GOT3 (cell line): ENCODE data around the gene R3HDM2.

Source experiments
- DNase-seq: peaks from one replicate; lab custom pipeline; 2025; ENCODE audit warnings: mixed read lengths; lab: John Stamatoyannopoulos, UW

R3HDM2 gene

DNA sequence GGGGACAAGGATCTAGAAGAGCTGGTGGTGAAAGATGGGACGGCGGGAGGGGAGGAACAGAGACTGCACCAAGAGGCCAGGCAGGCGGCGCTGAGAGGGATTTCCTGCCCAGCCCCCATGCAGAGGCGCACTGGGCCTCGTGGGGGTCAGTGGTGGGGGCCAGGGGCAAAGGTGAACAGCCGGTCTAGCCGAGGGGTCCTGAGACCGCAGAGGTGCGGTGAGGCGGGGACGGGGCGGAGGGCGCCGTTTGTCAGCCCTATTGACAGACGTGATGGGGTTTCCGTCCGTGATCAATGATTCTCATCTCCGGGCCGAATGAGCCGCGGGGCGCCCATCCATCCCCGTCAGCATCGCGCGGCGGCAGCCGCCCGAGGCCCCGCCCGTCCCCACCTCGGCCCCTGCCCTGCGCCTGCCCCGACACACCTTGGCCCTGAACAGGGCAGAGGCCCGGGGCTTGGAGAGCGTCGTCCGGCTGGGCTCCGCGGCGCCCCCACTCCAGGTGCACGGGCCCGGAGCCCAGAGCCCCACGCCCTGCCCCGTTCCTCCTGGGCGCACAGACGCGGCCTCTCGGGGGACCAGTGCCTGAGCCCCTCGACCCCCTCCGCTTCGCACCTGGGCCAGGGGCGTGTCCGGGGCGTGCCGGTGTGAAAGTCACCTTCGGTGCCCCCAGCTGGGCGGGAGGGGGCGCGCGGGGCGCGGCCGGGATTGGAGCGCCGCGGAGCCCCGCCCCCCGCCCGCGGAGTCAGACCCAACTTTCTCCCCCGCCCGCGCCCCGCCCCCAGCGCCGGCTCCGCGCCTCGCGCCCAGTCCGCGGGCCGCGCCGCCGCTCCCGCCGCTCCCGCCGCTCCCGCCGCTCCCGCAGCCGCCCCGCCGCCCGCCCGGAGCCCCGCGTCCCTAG, 214.6 kb downstream of the R3HDM2 start, which contains the start of gene NXPH4:
NXPH4 (plus strand) TSS at position 781 of the 898 bp plus-strand sequence. CDS start 176 bp downstream, outside the sequence.
- DNase-seq, result peak; percentile 81

DNA sequence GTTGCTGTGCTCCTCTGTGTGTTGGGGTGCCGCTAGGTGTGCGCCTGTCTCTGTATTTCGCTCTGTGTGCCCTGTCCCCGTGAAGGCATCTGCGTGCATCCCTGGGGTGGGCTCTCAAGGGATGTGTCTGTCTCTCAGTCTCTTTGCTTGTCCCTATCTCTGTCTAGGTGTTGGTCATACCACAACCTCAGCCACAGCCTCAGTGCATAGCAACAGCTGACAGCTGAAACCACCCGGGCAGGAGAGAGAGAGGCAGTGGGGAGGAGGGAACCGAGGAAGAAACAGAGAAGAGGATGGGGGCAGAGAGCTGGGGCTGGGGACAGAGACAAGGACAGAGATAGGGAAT, 215.2 kb downstream of the R3HDM2 start:
- no peak for DNase-seq

DNA sequence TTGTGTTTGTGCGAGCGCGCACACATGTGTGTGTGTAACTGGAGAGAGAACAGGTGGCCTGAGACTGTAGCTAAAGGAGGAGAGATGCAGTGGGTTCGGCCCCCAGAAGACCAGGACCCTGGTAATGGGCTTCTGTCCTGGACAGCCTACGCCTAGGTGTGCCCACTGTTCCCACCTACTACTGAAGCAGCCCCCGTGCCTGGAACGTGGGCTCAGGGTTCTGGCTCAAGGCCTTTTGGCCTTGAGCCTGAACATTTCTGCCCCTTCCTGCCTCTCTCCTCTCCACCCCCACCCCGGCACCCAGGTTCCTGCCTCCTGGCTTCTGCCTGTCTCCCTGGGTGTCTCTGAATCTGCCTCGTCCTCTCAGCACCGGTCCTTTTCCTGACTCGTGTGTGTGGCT, 215.8 kb downstream of the R3HDM2 start:
- DNase-seq, result no peak

DNA sequence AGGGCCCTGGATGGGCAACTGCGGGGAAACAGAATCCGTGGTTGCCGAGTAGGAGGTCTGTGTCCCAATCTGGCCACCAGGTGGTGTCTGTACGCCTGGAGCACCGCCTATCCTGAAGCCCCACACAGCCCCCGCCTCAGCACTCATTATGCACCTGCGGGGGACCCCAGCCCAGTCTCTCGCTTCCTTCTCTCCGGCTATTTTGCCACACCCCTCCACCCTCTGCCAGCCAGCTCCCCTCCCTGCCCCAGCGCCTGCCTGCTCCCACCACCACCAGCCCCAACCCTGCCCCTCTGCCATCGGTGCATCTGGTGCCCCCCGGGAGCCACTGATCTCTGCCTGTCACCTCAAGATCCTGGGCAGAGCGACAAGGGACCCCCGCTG, 216.5 kb downstream of the R3HDM2 start:
- DNase-seq, result no peak

DNA sequence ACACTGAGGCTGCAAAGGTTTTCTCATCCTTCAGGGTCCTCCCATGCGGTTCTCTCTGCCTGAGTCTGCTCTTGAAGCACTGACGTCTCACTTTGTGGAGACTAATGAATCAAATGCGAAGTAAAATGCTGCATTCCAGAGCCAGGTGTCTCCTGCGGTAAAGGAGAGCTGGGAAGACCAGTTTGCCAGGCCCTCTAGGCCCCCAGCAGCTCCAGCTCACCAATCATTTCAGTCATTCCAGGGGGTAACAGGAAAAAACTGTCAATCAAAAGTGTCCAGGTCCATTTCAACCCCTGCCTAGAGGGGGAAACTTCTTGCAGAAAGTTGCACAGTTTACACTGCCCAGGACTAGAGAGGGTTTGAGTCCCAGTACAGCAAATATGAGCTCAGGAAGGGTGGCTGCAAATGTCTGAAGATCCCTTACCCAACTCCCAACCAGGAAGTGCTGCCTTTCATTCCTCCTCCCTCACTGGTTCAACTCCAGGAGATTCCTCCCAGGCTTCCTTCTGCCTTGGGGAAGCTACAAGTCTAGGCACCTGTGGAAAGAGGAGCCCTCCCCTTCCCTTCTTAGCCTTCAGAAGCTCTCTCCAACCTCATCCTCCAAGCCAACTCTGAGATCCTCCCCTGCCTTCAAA, 217.0 kb downstream of the R3HDM2 start:
- no peak for DNase-seq

DNA sequence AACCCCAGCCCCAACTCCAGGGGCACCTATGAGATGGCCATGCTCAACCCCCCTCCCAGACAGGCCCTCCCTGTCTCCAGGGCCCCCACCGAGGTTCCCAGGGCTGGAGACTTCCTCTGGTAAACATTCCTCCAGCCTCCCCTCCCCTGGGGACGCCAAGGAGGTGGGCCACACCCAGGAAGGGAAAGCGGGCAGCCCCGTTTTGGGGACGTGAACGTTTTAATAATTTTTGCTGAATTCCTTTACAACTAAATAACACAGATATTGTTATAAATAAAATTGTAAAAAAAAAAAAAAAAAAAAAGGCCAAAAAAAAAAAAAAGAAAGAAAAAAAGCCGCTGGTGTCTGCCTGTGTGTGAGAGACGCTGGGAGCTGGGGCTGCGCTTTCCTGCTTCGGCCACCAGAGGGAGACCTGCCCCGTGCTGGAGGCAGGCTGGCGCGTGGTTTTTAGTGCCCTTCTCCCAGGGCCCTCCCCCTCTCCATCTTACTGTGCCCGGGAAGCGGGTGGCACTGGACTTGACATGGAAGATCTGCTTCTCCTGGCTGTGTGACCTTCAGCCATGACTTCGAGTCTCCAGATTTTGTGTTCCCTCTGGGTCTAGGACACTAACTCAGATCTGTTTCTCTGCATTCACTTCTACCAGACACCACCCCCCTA, 217.7 kb downstream of the R3HDM2 start:
- DNase-seq, result no peak

DNA sequence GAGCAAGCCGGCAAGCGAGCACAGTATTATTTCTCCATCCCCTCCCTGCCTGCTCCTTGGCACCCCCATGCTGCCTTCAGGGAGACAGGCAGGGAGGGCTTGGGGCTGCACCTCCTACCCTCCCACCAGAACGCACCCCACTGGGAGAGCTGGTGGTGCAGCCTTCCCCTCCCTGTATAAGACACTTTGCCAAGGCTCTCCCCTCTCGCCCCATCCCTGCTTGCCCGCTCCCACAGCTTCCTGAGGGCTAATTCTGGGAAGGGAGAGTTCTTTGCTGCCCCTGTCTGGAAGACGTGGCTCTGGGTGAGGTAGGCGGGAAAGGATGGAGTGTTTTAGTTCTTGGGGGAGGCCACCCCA, 218.2 kb downstream of the R3HDM2 start:
- no peak for DNase-seq

DNA sequence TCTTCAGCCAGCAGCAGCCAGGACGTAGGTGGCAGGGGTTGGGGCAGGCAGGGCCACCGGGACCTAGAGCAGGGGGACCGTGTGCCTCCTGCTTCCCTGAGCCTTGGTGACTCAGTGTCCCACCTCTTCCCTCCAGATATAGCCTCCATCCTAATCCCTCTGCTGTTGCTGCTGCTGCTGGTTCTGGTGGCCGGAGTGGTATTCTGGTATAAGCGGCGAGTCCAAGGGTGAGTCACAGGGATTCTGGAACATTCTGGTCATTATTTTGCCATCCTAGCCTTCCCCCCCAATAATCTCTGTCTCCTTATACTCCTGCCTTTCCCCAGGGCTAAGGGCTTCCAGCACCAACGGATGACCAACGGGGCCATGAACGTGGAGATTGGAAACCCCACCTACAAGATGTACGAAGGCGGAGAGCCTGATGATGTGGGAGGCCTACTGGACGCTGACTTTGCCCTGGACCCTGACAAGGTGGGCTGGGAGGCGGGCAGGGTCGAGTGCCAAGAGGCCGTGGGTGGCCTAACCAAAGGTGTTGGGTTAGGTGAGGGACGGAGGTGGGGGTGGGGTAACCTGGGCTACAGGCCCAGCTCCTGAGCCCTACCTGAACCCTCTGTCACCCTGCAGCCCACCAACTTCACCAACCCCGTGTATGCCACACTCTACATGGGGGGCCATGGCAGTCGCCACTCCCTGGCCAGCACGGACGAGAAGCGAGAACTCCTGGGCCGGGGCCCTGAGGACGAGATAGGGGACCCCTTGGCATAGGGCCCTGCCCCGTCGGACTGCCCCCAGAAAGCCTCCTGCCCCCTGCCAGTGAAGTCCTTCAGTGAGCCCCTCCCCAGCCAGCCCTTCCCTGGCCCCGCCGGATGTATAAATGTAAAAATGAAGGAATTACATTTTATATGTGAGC, 218.8 kb downstream of the R3HDM2 start:
- DNase-seq, result no peak

DNA sequence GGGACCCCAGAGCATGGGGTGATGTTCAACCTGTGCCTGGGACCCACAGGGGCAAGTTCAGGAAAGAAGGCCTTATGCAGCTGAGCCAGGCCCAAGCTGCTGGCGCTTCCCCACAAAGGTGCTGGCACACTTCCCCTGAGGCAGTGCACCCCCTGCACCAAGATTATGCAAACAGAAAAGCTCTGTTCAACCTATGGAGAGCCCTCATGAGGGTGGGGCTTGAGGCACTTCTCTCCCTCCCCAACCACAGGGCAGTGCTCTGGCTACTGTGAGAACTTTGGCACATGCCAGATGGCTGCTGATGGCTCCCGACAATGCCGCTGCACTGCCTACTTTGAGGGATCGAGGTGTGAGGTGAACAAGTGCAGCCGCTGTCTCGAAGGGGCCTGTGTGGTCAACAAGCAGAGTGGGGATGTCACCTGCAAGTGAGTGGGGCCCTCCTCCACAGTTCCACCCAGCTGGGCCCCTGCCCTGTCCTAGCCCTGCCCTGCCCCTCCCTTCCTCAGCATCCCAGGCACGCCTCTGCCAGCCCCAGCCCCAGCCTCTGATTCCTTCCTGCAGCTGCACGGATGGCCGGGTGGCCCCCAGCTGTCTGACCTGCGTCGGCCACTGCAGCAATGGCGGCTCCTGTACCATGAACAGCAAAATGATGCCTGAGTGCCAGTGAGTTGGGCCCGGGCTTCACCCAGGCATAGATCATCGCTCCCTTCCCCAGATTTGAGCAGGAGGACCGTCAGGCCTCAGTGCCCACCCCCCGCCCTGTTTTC, 219.7 kb downstream of the R3HDM2 start:
- DNase-seq, result no peak

DNA sequence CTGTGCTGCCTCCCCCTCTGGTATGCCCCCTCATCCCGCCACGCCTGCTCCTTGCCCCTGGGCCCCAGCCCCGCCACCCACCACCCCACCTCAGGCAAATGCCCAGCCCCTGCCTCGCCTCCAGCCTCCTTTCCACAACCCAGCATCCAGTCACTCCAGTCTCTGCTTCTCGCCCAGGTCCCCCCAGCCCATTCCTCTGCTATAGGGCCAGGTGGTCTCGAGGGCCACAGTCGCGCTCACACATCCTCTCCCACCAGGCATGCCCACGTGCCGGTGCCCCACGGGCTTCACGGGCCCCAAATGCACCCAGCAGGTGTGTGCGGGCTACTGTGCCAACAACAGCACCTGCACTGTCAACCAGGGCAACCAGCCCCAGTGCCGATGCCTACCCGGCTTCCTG, 220.4 kb downstream of the R3HDM2 start:
- no peak for DNase-seq

DNA sequence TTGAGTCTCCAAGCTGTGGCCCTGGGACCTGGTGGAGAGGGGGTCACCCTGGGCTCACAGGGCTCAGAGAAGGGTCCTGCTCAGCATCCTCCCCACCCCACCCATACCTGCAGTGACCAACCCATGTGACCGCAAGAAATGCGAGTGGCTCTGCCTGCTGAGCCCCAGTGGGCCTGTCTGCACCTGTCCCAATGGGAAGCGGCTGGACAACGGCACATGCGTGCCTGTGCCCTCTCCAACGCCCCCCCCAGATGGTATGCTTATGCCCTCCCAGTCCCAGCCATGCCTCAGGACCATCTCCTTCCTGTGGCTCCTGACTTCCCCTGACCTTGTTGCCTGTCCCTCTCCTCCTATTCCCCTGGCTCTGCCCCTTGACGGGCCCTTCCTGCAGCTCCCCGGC, 220.9 kb downstream of the R3HDM2 start:
- no peak for DNase-seq

DNA sequence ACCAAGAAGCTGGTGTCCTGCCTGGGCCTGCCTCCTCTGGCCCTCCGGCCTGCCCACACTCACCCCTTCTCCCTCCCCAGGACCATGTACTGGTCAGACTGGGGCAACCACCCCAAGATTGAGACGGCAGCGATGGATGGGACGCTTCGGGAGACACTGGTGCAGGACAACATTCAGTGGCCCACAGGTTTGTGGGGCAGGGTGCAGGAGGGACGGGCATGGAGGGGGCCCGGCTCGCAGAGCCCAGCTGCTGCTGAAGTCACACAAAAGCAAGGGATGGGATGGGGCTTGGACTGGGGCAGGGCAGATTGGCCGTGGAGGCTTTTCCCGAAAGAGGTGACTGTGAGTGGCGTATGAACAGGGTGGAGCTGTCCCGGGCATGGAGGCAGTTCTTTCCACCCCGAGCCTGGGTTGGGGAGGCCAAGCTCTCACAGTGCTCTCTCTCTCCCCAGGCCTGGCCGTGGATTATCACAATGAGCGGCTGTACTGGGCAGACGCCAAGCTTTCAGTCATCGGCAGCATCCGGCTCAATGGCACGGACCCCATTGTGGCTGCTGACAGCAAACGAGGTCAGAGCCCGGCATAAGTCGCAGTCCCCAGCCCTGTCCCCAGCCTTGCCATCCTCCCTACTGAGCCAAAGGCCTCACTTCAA, 222.1 kb downstream of the R3HDM2 start:
- DNase-seq, result no peak

DNA sequence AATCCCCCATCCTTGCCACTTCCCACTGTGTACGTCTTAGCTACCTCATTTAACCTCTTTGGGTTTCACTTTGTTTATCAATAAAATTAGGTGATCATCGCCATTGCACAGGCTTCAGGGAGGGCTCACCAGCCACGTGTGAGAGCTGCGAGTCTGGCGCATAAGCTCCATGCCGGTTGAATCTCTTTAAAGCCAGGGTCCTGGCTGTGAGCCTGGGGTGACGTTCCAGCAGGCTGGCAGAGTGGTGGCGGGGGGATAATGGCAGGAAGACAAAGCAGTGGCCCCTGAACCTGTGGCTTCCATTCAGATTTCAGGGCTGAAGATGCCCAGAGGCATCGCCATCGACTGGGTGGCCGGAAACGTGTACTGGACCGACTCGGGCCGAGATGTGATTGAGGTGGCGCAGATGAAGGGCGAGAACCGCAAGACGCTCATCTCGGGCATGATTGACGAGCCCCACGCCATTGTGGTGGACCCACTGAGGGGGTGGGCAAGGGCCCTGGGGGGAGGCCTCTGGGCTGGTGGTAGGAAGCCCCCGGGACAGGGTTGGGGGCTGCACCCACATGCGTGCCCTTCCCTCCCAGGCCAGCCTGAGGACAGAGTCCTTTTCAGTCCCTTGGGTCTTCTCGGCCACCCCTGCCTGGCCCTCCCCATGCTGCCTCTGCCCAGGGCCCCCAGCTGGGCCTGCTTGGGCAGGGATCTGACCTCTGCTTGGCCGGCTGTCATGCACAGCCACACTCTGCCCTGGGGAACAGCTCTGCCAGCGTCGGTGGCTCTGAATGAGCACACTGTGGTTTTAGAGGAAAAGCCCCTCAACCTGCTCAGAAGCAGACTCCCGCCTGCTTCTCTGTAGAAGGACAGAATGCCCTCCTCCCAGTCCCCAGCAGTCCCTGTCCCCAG, 222.9 kb downstream of the R3HDM2 start:
- no peak for DNase-seq

DNA sequence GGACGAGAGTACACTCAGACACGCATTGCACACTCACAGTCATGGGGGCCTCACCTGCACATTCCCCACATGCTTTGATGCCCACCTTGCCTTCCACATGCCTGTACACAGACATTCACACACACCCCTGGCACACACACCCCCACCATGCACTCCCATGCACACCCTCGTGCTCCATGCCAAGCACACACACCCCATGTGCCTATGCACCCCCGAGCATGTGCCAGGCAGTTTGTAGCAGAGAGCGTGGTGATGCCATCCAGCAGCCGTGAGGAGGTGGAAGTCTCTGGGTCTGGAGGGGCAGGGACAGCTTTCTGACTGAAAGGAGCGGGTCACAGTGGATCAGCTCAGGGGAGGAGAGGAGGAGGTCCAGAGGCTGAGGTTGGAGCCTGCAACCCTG, 224.9 kb downstream of the R3HDM2 start:
- no peak for DNase-seq

DNA sequence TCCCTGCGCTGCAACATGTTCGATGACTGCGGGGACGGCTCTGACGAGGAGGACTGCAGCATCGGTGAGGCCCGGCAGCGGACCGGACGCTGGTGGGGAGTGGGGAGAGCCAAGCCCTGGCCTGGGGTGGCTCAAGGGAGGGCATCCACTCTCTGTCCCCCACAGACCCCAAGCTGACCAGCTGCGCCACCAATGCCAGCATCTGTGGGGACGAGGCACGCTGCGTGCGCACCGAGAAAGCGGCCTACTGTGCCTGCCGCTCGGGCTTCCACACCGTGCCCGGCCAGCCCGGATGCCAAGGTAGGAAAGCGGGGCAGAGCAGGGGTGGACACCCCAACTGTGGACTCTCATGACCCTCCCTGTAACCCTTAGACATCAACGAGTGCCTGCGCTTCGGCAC, 225.7 kb downstream of the R3HDM2 start:
- no peak for DNase-seq

DNA sequence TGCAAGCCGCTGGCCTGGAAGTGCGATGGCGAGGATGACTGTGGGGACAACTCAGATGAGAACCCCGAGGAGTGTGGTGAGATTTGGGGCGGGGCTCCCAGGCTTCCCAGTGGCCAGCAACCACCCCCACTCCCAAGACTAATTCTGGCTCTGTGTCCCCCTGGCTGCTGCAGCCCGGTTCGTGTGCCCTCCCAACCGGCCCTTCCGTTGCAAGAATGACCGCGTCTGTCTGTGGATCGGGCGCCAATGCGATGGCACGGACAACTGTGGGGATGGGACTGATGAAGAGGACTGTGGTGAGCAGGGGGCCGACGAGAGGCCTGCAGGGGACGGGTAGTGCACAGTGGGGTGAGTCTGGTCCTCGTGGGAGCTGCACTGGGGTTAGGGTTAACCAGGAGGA, 226.4 kb downstream of the R3HDM2 start:
- DNase-seq, result no peak

DNA sequence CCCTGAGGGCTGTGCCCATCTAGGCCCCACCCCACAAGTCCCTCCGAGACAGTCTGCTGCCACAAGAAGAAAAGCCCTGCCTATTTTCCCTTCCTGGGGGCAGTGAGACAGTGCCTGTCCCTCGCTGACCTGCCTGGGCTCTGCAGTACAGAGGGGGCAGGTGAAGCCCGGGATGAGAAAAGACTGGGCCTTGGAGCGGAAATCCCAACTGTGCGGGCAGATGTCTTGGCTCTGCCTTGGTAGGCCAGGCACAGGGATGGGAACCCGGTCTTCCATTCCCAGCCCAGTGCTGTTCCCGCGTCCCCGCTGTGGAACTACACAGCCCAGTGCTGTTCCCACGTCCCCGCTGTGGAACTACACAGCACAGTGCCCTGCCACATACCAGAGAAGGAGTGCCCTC, 227.1 kb downstream of the R3HDM2 start:
- no peak for DNase-seq
